ENCODE measurements around the gene GPR143. TPM values are rescaled to one million over a fixed set of nuclear protein-coding genes. Genes with fewer than 3 reads are reported as not detected.
A peak's percentile ranks its signal among the peaks of the same experiment; 100 is the strongest.

GPR143 gene
- total and polyA plus RNA-seq, 2 experiments from 2014 or later, result not detected

GRCh38 chrX:9749146-9749692, 16.4 kb downstream of the GPR143 start:
- H3K79me2 ChIP-seq (ENCODE audit: insufficient read depth), result no peaks in the 10 kb centered on the region
- DNase-seq, result no peak
- in situ Hi-C loops (cut with MboI), result no loop called here
- no peak for TF ChIP-seq EZH2 (IDR thresholded peaks at IDR 0.05; ENCODE audit: insufficient read depth, poor library complexity, severe bottlenecking)
- TF ChIP-seq EZH2phosphoT487 (IDR thresholded peaks at IDR 0.05; ENCODE audit: insufficient read depth, low read depth), result no peak
- no peaks in the 10 kb centered on the region for H3K9me3 ChIP-seq (ENCODE audit: low read depth)
- H3K9ac ChIP-seq, result no peak overlapping the region
- H3K4me2 ChIP-seq (ENCODE audit: unreplicated experiment), result no peak overlapping the region
- no peaks in the 10 kb centered on the region for H3K9me2 ChIP-seq (ENCODE audit: insufficient read depth)
- no peaks in the 10 kb centered on the region for H4K20me1 ChIP-seq (ENCODE audit: insufficient read depth)
- H3K27ac ChIP-seq, result no peak overlapping the region
- H3K27me3 ChIP-seq (replicated peaks; ENCODE audit: insufficient read depth), result no peaks in the 10 kb centered on the region
- no peaks in the 10 kb centered on the region for H3F3A ChIP-seq (ENCODE audit: insufficient read depth)
- H2AFZ ChIP-seq, result no peak overlapping the region
- H3K4me1 ChIP-seq (ENCODE audit: insufficient read depth), result peaks cover 8% of the 10 kb centered on the region; the same call in 1 of the 2 replicates
- 6 to 12% methylated on average over 5 to 11 of the region's 11 CpGs for WGBS, 2 experiments (ENCODE audit: low coverage in 1 of 2, low lambda C conversion rate in 2 of 2, missing lambda C conversion rate in 2 of 2)
- no peak overlapping the region for H3K4me3 ChIP-seq
- H3K36me3 ChIP-seq (ENCODE audit: low read depth), result no peaks in the 10 kb centered on the region

- Histone ChIP-seq H3K4me3 (no peak overlapping the region), H3K4me2 (ENCODE audit: unreplicated experiment) (no peak overlapping the region), H3K36me3 (ENCODE audit: low read depth) (no peaks in the 10 kb centered on the region), H3K9me2 (ENCODE audit: insufficient read depth) (no peaks in the 10 kb centered on the region), H4K20me1 (ENCODE audit: insufficient read depth) (no peaks in the 10 kb centered on the region), H3F3A (ENCODE audit: insufficient read depth) (no peaks in the 10 kb centered on the region), H3K9ac (no peak overlapping the region), H2AFZ (no peak overlapping the region), H3K4me1 (ENCODE audit: insufficient read depth) (peaks cover 8% of the 10 kb centered on the region; the same call in 1 of the 2 replicates), H3K9me3 (ENCODE audit: low read depth) (no peaks in the 10 kb centered on the region), H3K79me2 (ENCODE audit: insufficient read depth) (no peaks in the 10 kb centered on the region), H3K27me3 (replicated peaks; ENCODE audit: insufficient read depth) (no peaks in the 10 kb centered on the region), H3K27ac (no peak overlapping the region)
- WGBS, 2 experiments (ENCODE audit: low coverage in 1 of 2, low lambda C conversion rate in 2 of 2, missing lambda C conversion rate in 2 of 2), result 72 to 75% methylated on average over 4 of the region's 4 CpGs
- TF ChIP-seq EZH2phosphoT487 (IDR thresholded peaks at IDR 0.05; ENCODE audit: insufficient read depth, low read depth) (no peak), EZH2 (IDR thresholded peaks at IDR 0.05; ENCODE audit: insufficient read depth, poor library complexity, severe bottlenecking) (no peak)
- DNase-seq, result no peak
- in situ Hi-C loops (cut with MboI), result no loop called here
Measured at GRCh38 chrX:9747644-9748043, 18.0 kb downstream of the GPR143 start.

GRCh38 chrX:9746148-9746888, 19.3 kb downstream of the GPR143 start:
- Histone ChIP-seq H3K36me3 (ENCODE audit: low read depth) (no peaks in the 10 kb centered on the region), H3K9me2 (ENCODE audit: insufficient read depth) (no peaks in the 10 kb centered on the region), H3K27me3 (replicated peaks; ENCODE audit: insufficient read depth) (no peaks in the 10 kb centered on the region), H3F3A (ENCODE audit: insufficient read depth) (no peaks in the 10 kb centered on the region), H3K4me2 (ENCODE audit: unreplicated experiment) (no peak overlapping the region), H3K4me3 (no peak overlapping the region), H3K27ac (no peak overlapping the region), H2AFZ (no peak overlapping the region), H3K79me2 (ENCODE audit: insufficient read depth) (no peaks in the 10 kb centered on the region), H4K20me1 (ENCODE audit: insufficient read depth) (no peaks in the 10 kb centered on the region), H3K9me3 (ENCODE audit: low read depth) (no peaks in the 10 kb centered on the region), H3K9ac (no peak overlapping the region), H3K4me1 (ENCODE audit: insufficient read depth) (peaks cover 8% of the 10 kb centered on the region; the same call in 1 of the 2 replicates)
- in situ Hi-C loops (cut with MboI), result no loop called here
- TF ChIP-seq EZH2 (IDR thresholded peaks at IDR 0.05; ENCODE audit: insufficient read depth, poor library complexity, severe bottlenecking), result no peak
- no peak for TF ChIP-seq EZH2phosphoT487 (IDR thresholded peaks at IDR 0.05; ENCODE audit: insufficient read depth, low read depth)
- WGBS, 2 experiments (ENCODE audit: low coverage in 1 of 2, low lambda C conversion rate in 2 of 2, missing lambda C conversion rate in 2 of 2), result 55 to 60% methylated on average over 3 of the region's 3 CpGs
- peak; percentile 27 for DNase-seq

GRCh38 chrX:9745417-9746115, 20.1 kb downstream of the GPR143 start:
- Histone ChIP-seq H3K27ac (no peak overlapping the region), H3K4me1 (ENCODE audit: insufficient read depth) (peaks cover 8% of the 10 kb centered on the region; the same call in 1 of the 2 replicates), H3K9me2 (ENCODE audit: insufficient read depth) (no peaks in the 10 kb centered on the region), H2AFZ (no peak overlapping the region), H3K79me2 (ENCODE audit: insufficient read depth) (no peaks in the 10 kb centered on the region), H3K4me2 (ENCODE audit: unreplicated experiment) (no peak overlapping the region), H3K9ac (no peak overlapping the region), H4K20me1 (ENCODE audit: insufficient read depth) (no peaks in the 10 kb centered on the region), H3K27me3 (replicated peaks; ENCODE audit: insufficient read depth) (no peaks in the 10 kb centered on the region), H3F3A (ENCODE audit: insufficient read depth) (no peaks in the 10 kb centered on the region), H3K9me3 (ENCODE audit: low read depth) (no peaks in the 10 kb centered on the region), H3K4me3 (no peak overlapping the region), H3K36me3 (ENCODE audit: low read depth) (no peaks in the 10 kb centered on the region)
- 67 to 83% methylated on average over 7 to 11 of the region's 11 CpGs for WGBS, 2 experiments (ENCODE audit: low coverage in 1 of 2, low lambda C conversion rate in 2 of 2, missing lambda C conversion rate in 2 of 2)
- DNase-seq, result peak; percentile 6
- TF ChIP-seq EZH2 (IDR thresholded peaks at IDR 0.05; ENCODE audit: insufficient read depth, poor library complexity, severe bottlenecking), result no peak
- no peak for TF ChIP-seq EZH2phosphoT487 (IDR thresholded peaks at IDR 0.05; ENCODE audit: insufficient read depth, low read depth)
- in situ Hi-C loops (cut with MboI), result no loop called here

Data from GM23248 (cell line).